GM18526 (cell line): ENCODE results near the gene PLEKHG5.

ENCODE experiments used
- POLR2A ChIP-seq: IDR thresholded peaks from 3 replicates; pipeline ENCODE4 v1.6.1; 2011; ENCODE audit not compliant: insufficient read length; ENCODE audit errors: extremely low read depth

PLEKHG5 gene

GRCh38 chr1:6466751-6467150 is 24.7 kb downstream of the PLEKHG5 start:
- no peak for TF ChIP-seq POLR2A

GRCh38 chr1:6466023-6466422 is 25.4 kb downstream of the PLEKHG5 start, which contains the start of gene TNFRSF25:
TSS of gene TNFRSF25 (minus strand) at chr1:6466173. CDS start at chr1:6466107, 66 bp downstream.
- TF ChIP-seq POLR2A = no peak

GRCh38 chr1:6465461-6466005 is 25.9 kb downstream of the PLEKHG5 start:
- no peak for TF ChIP-seq POLR2A

- TF ChIP-seq POLR2A = no peak
These were observed 26.6 kb downstream of the PLEKHG5 start for GRCh38 chr1:6464915-6465314.

GRCh38 chr1:6464514-6464836 is 27.0 kb downstream of the PLEKHG5 start:
- no peak for TF ChIP-seq POLR2A

GRCh38 chr1:6463120-6463412 is 28.4 kb downstream of the PLEKHG5 start:
- TF ChIP-seq POLR2A = no peak

- no peak for TF ChIP-seq POLR2A
These were observed 28.9 kb downstream of the PLEKHG5 start for GRCh38 chr1:6462412-6463119.

- no peak for TF ChIP-seq POLR2A
These were observed 29.7 kb downstream of the PLEKHG5 start for GRCh38 chr1:6461538-6462411.

- no peak for TF ChIP-seq POLR2A
These were observed 30.4 kb downstream of the PLEKHG5 start for GRCh38 chr1:6461051-6461530.

GRCh38 chr1:6460301-6461050 is 31.0 kb downstream of the PLEKHG5 start:
- no peak for TF ChIP-seq POLR2A

- no peak for TF ChIP-seq POLR2A
These were observed 31.6 kb downstream of the PLEKHG5 start for GRCh38 chr1:6459850-6460265.

- TF ChIP-seq POLR2A = no peak
These were observed 34.5 kb downstream of the PLEKHG5 start for GRCh38 chr1:6456800-6457466.

GRCh38 chr1:6454856-6455751 is 36.4 kb downstream of the PLEKHG5 start:
- TF ChIP-seq POLR2A = no peak

GRCh38 chr1:6450943-6451373 is 40.5 kb downstream of the PLEKHG5 start:
- no peak for TF ChIP-seq POLR2A
